A673 (cell line): ENCODE results near the gene ACOT12.

ENCODE experiments used
- CTCF ChIP-seq: fragments of 300-800, 200-600 bp; sonication (generic); conservative IDR thresholded peaks from 2 replicates; pipeline ENCODE4 v1.5.1; 2017; ENCODE audit warnings: low read depth, mild to moderate bottlenecking, antibody characterized with exemption, low read length, moderate library complexity, mixed read lengths
- EZH2 ChIP-seq: fragments of 200-600 bp; sonication (generic); IDR thresholded peaks from 2 replicates; pipeline ENCODE4 v1.6.1; 2017; ENCODE audit warnings: borderline replicate concordance, low read depth, mild to moderate bottlenecking, mixed read lengths, antibody characterized with exemption, low read length; ENCODE audit not compliant: poor library complexity, severe bottlenecking

- no peak for TF ChIP-seq CTCF
- no peak for TF ChIP-seq EZH2
Observed at GRCh38 chr5:81408496-81408895, 14.6 kb upstream of the ACOT12 start.
